GM21381 (cell line): ENCODE measurements around the gene COL26A1.

Source experiments
- ATAC-seq: cut with Tn5 transposase; IDR thresholded peaks from one replicate; pipeline ENCODE4 v1.9.1; 2021; ENCODE audit warnings: mild to moderate bottlenecking, moderate library complexity; ENCODE audit not compliant: unreplicated experiment

Gene COL26A1

DNA sequence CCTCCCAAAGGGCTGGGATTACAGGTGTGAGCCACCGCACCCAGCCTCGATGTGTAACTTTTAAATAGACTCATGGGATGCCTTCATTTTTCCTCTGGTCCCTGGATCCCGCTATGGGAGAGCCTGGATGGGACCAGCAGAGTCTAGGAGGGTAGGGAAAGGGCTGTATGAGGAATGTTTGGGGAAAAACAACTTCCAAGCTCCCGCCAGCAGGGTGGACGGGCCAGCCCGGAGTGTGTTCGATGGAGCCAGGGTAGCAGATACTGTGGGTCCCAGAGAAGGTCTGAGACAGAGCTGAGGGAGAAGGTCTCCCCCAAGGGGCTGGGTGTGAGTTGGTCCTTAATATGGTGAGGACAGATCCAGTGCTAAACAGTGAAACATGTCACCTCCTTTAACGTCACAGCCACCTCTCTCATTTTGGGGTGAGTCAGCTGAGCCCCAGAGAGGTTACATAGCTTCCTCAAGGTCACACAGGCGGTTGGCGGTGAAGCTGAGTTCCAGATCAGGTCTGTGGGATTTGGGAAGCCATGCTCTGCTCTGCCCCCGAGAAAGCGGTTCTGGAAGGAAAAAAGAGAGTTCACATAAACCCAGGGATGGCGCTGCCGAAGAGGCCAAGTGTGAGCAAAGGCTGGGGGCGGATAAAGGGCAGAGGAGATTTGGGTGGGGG lies 200.0 kb downstream of the COL26A1 start:
- no peak for ATAC-seq

DNA sequence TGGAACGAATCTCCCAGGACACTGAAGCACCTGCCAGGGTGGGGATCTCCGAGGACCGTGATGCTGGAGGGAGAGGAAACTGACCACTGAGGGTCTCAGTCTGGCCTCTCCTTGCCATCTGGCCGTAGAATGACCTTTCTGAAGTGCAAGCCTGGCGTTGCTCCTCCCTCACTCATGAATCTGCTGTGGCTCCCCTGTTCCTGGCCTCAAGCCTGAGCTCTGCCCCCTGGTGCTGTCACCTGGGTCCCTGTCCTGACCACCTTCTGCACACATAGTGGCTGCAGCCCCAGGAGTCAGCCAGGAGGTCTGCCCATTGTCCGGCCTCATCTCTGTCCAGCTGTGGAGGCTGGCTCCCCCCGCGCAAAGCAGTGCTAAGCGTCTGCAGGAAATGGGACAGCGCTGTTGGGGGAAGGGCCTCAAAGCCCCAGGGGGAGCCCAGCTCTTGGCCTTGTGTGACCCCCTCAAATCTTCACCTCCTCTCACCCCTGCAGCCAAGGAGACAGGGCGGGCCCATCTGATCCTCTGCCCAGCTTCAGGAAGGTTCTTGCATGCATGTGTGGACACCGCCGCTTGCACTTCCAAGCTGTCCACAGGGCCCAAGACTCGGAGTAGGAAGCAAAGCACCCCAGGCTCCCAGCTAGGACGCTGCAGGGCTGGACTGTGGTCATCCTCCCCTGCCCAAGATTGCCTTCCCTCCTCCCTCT lies 200.7 kb downstream of the COL26A1 start:
- no peak for ATAC-seq

DNA sequence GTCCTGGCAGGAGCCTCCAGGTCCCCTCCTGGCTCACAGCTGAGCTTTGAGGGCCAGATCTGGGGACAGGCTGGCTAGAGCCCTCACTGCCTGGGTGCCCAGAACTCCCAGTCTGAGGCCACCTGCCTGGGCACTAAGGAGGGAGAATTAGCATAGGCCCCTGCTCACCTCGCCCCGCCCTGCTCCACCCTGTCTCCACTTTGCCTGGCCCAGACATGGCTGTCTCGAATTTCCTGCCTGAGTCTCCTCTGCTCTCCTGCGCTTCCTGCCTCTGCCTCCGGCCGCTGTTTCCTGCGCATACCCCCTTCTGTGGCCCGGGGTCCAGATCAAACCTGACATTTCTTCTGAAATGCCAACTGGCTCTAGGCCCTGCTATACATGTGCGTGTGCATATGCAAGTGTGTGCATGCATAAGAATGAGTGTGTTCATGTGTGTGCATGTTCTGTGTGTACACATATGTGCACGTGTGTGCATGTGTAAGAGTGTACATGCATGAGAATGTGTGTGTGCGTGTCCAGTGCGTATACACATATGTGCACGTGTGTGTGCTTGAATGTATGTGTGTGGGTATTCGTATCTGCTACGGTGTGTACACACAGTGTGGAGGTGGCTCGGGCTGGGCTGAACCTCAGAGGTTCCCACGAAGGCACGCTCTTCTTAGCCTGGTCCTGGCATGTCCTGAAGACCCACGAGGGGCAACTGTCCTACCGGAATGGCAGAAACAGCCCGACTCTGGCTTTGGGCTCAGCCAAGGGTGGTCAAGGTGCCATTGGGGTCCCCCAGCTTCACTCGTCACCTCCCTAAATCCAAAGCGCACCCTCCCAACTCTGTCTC lies 201.5 kb downstream of the COL26A1 start:
- no peak for ATAC-seq

DNA sequence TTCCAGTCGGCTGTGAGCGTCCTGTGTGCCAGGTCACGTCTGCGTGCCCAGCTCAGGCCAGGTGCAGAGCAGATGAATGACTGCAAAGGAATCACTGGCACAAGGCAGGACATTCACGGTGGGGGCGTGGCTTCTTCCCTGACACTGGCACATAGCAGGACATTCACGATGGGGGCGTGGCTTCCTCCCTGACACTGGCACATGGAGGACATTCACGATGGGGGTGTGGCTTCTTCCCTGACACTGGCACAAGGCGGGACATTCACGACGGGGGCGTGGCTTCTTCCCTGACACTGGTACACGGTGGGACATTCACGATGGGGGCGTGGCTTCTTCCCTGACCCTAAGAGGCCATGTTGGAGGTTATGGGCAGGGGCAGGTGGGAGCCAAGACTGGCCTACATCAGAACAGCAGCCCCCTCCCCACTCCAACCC lies 202.1 kb downstream of the COL26A1 start:
- ATAC-seq, result no peak

DNA sequence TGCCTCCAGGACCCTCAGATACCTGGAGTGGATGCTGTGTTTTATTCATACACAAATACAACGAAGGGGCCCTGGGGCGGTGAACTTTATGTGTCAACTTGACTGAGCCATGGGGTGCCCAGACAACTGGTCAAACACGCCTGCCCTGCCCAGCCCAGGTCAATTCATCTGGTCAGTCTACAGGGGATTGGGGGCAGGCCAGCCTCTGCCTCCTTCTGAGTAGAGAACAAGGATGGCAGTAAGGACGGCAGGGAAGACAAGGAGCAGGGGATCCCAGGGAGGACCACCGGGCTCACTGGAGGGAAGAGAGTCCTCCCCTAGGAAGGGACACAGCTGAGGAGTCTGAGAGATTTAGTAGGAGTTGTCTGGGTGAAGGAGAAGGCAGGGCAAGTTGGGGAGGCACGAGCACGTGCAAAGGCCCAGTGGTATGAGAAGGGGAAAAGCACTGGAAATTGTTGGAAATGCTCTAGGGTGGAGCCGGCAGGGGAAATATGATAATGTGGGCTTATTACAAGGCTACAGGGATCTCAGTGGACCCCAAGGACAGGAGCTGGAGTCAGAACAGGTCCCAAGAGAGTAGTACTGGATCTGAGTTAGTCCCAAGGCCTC lies 203.0 kb downstream of the COL26A1 start:
- no peak for ATAC-seq

DNA sequence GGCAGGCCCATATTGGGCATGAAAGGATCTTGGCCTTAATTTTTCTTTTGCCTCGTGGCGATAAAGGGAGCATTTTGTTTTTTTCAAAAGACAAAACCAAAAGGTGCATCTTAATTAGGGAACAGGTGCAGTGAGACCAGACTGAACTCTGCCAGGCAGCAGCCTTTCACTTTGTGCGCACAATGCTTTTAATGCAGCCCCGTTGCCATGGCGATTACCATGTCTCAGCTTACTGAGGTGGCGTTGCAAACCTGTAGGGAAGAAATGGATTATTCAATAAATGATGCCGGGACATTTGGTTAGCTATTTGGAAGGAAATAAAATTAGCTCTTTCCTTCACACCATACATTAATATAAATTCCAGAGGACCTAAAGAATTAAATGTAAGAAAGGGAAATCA lies 204.6 kb downstream of the COL26A1 start:
- no peak for ATAC-seq

DNA sequence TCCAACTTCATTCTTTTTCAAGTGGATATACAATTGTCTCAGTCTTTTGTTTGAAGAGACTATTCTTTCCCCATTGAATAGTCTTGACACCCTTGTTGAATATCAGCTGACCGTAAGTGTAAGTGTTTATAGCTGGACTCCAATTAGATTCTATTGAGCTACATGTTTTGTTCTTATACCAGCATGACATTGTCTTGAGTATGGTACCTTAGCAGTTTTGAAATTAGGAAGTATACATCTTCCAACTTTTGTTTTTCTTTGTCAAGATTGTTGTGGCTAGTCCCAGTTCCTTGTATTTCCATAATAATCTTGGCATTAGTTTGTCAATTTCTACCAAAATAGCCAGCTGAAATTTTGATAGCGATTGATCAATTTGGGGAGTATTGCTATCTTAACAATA lies 209.5 kb downstream of the COL26A1 start:
- no peak for ATAC-seq

DNA sequence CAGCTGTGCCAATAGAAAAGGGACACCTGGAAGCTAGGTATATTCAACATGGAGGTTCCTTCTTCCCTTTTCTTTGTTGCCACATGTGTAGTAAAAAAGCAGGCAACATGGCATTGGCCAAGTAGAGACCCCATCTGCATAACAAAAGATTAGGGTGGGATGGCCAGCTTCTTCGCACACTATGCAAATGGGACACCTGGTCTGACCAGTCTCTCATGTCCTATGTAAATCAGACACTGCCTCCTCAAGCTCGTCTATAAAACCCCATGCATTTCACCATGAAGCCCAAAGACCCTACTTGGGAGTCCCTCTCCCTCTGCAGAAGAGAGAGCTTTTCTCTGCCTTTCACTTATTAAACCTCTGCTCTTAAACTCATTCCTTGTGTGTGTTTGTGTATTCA lies 212.5 kb downstream of the COL26A1 start:
- ATAC-seq, result no peak

DNA sequence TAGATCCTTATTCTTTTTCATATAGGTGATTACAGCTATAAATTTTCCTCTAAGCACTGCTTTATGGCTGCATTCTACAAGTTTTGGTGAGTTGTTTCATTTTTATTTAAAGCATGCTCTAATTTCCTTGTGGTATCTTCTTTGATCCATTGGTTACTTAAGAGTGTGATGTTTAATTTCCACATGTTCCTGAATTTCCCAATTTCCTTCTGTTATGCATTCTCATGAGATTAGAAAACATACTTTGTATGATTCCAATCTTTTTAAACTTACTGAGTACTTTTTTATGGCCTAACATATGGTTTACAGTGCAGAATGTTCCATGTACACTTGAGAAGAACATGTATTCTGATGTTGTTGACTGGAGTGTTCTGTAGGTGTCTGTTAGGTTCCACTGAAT lies 213.0 kb downstream of the COL26A1 start:
- no peak for ATAC-seq

DNA sequence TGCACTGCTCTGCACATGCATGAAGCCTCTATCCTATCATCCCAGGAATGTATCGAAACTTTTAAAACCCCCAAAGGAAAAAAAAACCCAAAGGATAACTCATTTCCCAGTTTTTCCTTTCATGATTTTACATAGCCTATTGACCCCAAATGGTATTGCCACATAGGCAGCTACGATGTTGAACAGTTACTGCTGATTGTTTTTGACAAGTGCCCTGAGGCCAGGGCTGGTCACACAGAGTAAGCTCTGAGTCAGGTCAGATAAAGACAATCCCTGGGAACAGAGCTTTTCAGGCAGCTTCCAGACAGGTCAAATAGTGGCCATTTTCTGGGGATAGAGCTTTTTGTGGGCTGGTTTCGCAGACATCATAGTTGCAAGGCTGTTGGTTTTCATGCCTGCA lies 214.3 kb downstream of the COL26A1 start:
- no peak for ATAC-seq

DNA sequence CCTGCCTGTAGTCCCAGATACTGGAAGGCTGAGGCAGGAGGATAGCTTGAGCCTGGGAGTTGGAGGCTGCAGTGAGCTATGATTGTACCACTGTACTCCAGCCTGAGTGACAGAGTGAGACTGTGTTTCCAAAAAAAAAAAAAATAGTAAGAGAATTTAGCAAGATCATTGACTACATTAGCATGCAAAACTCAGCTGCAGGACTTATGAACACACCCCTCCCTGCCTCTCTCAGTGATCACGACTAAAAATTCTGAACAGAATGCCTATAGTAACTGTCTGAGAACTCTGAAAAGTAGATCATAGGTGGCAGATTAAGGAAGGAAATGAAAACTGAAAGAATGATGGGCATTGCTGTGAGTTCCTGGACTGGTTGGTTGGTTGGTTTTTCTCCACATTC lies 215.9 kb downstream of the COL26A1 start:
- ATAC-seq, result no peak

DNA sequence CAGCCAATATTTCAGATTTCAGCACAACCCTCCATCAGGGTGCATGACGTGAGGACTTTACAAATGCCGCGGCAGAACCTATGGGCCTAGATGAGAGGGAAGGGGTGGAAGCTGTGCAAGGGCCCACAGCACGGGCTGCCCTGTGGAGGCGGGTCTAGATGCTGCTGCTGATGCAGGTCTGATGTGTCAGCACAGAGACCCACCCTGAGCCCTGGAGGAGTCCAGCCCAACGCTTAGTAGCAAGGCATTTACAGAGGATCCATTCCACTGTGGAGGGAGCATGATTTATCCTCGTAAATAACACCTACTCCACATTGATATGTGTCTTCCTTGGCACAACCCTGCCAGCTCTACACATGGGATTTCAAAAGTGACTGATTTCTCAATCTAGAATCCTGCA lies 217.9 kb downstream of the COL26A1 start:
- ATAC-seq, result no peak

DNA sequence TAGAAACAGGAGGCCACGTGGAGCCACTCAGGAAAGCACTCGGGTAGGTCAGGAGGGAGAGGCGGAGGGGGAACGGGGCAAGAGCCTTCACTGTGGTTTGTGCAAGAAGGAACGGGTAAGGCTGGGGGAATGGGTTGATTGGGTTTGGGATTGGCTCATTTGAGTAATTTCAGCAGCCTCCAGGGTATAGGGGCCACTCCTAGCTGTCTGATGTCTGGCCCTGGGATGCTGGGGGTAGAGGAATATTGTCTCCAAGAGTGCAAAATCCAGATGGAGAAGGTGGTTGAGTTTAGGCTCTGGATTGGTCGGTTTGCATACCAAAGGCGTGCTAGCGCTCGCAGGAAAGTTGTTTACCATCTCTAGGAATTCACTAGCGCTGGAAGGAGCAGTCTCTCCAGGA lies 219.2 kb downstream of the COL26A1 start:
- ATAC-seq, result no peak

DNA sequence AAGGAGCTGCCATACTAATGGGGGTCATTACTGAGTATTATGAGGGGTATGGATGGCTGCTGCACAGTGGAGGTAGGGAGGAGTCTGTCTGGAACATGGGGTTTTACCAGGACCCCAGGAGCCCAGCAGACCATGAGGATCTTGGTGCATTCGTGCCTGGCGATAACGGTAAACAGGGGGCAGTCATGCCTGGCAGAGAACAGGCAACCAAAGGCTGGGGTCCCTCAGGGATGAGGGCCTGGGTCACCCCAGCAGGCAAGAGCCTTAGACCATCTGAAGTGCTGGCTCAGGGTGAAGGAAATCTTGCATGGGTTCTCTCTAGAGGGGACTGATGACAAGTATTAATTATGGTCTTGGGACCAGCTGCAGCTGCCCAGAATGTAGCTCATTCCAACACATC lies 220.3 kb downstream of the COL26A1 start:
- no peak for ATAC-seq

DNA sequence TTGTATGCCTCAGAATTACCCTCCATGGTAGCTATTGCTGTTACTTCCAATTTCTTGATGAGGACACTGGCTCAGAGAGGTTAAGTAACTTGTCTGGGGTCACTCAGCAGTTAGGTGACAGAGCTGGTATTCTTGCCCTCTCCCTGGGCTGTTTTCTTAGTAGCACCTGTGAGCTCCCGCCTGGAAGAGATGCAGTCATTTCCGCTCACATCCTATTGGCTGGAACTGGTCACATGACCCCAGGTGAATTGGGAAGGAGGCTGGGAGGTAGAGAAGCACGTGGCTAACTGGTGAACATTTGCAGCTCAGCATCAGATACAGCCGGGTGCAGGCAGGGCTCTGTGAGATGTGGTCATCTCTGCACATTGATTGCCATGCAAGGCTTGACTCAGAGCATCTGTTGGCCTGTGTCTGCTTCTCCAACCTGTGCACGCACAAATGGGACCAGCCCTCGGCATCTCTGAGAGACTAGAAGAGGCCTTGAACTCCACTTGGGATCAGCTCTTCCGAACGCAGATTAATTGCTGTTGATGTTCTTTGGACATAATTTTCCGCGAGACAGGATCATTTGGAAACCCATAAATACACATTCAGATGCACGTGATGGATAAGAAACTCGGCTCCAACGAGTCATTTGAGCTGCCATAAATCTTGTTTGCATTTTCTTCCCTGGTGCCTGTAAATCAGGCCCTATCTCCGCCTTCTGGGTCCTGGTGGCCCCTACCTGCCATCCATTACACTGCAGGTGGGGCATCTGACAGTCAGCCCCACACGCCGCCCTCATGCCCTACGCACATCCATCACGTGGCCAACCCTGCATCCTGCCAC lies 223.6 kb downstream of the COL26A1 start:
- no peak for ATAC-seq

DNA sequence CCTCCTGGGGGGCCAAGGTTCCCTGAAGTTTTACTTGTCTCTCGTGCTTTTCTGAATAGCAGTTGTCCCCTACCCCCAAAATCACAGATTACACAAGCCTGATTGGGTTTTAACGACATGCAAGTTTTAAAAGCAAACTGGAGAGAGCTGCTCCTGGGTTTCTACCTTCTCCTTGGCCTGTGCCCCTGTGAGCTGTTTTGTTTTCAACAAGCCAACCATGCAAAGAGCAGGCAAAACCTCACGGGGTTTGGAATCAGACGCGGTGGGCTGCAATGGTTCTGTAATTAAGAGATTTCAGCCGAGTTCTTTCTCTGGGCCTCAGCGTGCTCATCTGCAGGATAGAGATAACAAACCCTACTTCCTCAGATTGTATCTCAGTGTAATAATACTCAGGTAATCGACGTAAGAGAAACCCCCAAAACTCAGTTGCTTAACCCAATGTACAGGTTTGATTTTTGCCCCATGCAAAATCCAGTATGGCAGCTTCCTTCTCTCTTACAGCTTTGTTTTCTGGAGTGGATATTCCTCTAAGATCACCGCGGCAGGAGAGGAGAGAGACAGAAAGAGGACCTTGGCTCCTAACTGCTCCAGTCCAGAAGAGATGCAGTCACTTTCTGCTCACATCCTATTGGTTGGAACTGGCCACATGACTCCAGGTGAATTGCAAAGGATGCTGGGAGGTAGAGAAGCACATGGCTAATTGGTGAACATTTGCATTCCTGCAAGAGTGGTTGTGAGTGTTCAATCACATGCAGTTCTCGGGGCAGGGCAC lies 224.4 kb downstream of the COL26A1 start:
- no peak for ATAC-seq

DNA sequence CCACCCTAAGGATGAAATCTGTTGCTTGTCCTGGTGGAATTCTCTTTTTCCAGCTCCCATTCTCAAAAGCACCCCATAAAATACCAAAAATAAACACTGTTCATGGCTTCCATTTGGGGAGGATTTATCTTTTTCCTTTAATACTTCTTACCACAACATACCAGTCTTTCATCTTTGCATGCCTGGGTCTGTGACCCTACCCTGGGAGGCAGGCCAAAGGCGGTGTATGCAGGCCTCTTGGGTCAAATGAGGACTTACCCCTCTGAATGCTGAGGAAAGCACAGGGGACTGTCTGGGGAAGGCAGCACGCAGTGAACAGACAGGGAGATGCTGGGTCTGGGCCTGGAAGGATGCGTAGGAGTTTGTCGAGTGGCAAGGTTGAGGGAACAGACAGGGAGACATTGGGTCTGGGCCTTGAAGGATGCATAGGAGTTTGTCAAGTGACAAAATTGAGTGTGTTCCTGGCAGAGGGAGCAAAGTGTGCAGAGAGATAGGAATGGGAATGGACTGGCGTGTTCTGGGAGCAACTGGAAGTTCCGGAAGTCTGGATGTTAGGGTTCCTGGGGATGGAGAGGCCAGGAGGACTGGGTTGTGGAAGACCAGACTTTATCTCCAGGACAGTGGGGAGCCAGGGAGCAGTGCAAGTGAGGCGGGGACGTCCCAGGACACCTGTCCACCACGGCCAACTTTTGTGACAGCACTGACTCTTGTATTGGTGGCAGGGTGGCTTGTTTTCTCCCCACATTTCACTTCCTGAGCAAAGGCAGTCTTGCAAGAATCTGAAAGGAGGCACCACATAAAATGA lies 225.7 kb downstream of the COL26A1 start:
- ATAC-seq, result no peak

DNA sequence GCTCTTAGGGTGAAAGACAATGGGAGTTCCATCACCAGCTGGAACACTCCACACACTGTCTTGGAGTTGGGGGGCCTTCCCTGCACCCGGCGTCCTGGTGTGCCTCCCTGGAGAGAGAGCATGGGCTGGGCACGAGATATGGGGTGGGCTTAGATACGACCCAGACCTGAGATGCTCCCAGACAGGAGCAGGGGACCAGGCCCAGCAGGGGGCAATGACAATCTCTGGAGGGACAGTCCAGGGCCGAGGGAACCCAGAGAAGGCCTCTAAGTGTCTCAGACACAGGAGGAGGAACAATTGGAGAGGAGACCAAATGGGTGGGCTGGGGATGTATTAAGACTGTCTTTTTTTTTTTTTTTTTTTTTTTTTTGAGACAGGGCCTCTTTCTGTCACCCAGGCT lies 226.4 kb downstream of the COL26A1 start:
- ATAC-seq, result no peak
